NT2/D1 (cell line): ENCODE measurements around the gene KANK2.

ENCODE experiments used
- DNase-seq: peaks from one replicate; pipeline ENCODE4 v3.0.0-alpha.2; 2011; ENCODE audit warnings: low read depth, low spot score
- H3K27me3 ChIP-seq: 2 replicates; pipeline ENCODE4 v1.6.0; 2011; ENCODE audit warnings: mild to moderate bottlenecking; ENCODE audit not compliant: insufficient read length, insufficient read depth
- H3K36me3 ChIP-seq: 2 replicates; pipeline ENCODE4 v1.6.1; 2011; ENCODE audit warnings: mild to moderate bottlenecking, low read length, mixed read lengths; ENCODE audit not compliant: insufficient read depth, insufficient read length
- H3K4me1 ChIP-seq: 2 replicates; pipeline ENCODE4 v1.5.1; 2011; ENCODE audit not compliant: insufficient read depth, insufficient read length
- H3K4me3 ChIP-seq: 2 replicates; pipeline ENCODE4 v1.5.1; 2011; ENCODE audit warnings: low read depth; ENCODE audit not compliant: insufficient read length
- H3K9ac ChIP-seq: 2 replicates; pipeline ENCODE4 v1.6.0; 2011; ENCODE audit warnings: low read depth; ENCODE audit not compliant: insufficient read length
- H3K9me3 ChIP-seq: 2 replicates; pipeline ENCODE4 v1.5.1; 2011; ENCODE audit warnings: mild to moderate bottlenecking, low read length; ENCODE audit not compliant: insufficient read depth
- SUZ12 ChIP-seq: IDR thresholded peaks from 2 replicates; pipeline ENCODE4 v1.6.1; 2011; ENCODE audit not compliant: insufficient read length, insufficient read depth; ENCODE audit errors: extremely low read depth
- YY1 ChIP-seq: IDR thresholded peaks from 2 replicates; pipeline ENCODE4 v1.6.1; 2011; ENCODE audit not compliant: insufficient read length, insufficient read depth
- ZNF274 ChIP-seq: IDR thresholded peaks from 2 replicates; pipeline ENCODE4 v1.6.1; 2011; ENCODE audit warnings: mild to moderate bottlenecking, low read depth, low read length

KANK2 gene

GRCh38 chr19:11115895-11116446 lies 81.4 kb downstream of the KANK2 start:
- Histone ChIP-seq H3K27me3 (no peaks in the 10 kb centered on the region), H3K36me3 (peaks cover 93% of the 10 kb centered on the region), H3K4me1 (peaks cover 16% of the 10 kb centered on the region), H3K4me3 (no peak overlapping the region), H3K9ac (no peak overlapping the region), H3K9me3 (no peaks in the 10 kb centered on the region)
- no peak for DNase-seq
- TF ChIP-seq SUZ12: no peak
- TF ChIP-seq YY1: no peak
- TF ChIP-seq ZNF274: no peak

GRCh38 chr19:11115042-11115441 lies 82.3 kb downstream of the KANK2 start:
- no peak overlapping the region for H3K9ac ChIP-seq
- H3K36me3 ChIP-seq: peaks cover 93% of the 10 kb centered on the region
- no peak for DNase-seq
- H3K9me3 ChIP-seq: no peaks in the 10 kb centered on the region
- no peak overlapping the region for H3K4me3 ChIP-seq
- TF ChIP-seq SUZ12: no peak
- no peak for TF ChIP-seq ZNF274
- no peak for TF ChIP-seq YY1
- peaks cover 13% of the 10 kb centered on the region for H3K4me1 ChIP-seq
- H3K27me3 ChIP-seq: no peaks in the 10 kb centered on the region
